Mesenchymal stem cell (in vitro differentiated cells and primary cell): ENCODE measurements around the gene OR4C45. TPM values are rescaled to one million over a fixed set of nuclear protein-coding genes. Genes with fewer than 3 reads are reported as not detected.
"Not testable (repeated sequence)": the region's sequence is repeated elsewhere in the genome, so short reads cannot be mapped to it uniquely, and the experiment has no call there.

Experiments
- DNase-seq: peaks from one replicate; pipeline ENCODE4 v3.0.0-alpha.2; 2013
- H2AFZ ChIP-seq: one replicate; pipeline ENCODE4 v1.6.1; 2013; ENCODE audit warnings: low read depth, mild to moderate bottlenecking, control low read depth, inconsistent platforms, low read length, moderate library complexity
- H2AK5ac ChIP-seq: 2 replicates; pipeline ENCODE4 v1.6.1; 2013; ENCODE audit warnings: low read length, moderate library complexity, mild to moderate bottlenecking, inconsistent platforms; ENCODE audit not compliant: severe bottlenecking
- H2BK120ac ChIP-seq: one replicate; pipeline ENCODE4 v1.6.1; 2013; ENCODE audit warnings: low read depth, mild to moderate bottlenecking, inconsistent platforms, low read length, moderate library complexity
- H2BK12ac ChIP-seq, 2 experiments: one replicate each; pipeline ENCODE4 v1.6.1; 2013; ENCODE audit warnings: inconsistent platforms in 2 of 2, low read length in 2 of 2, mild to moderate bottlenecking in 2 of 2, moderate library complexity in 2 of 2, control low read depth in 1 of 2
- H2BK15ac ChIP-seq: one replicate; pipeline ENCODE4 v1.6.1; 2013; ENCODE audit warnings: mild to moderate bottlenecking, low read depth, inconsistent platforms; ENCODE audit not compliant: poor library complexity, severe bottlenecking
- H2BK5ac ChIP-seq: 2 replicates; pipeline ENCODE4 v1.6.1; 2013; ENCODE audit warnings: low read depth, mild to moderate bottlenecking, low read length, control low read depth, inconsistent platforms; ENCODE audit not compliant: poor library complexity, severe bottlenecking
- H3K14ac ChIP-seq, 2 experiments: one replicate each; pipeline ENCODE4 v1.6.1; 2013; ENCODE audit warnings: inconsistent platforms in 2 of 2, low read length in 2 of 2, control low read depth in 1 of 2, mild to moderate bottlenecking in 1 of 2, moderate library complexity in 1 of 2
- H3K18ac ChIP-seq, 2 experiments: one replicate each; pipeline ENCODE4 v1.6.1; 2013; ENCODE audit warnings: inconsistent platforms in 2 of 2, low read length in 2 of 2, control low read depth in 1 of 2, low read depth in 1 of 2, mild to moderate bottlenecking in 1 of 2
- H3K23ac ChIP-seq, 2 experiments: one replicate each; pipeline ENCODE4 v1.6.1; 2013; ENCODE audit warnings: inconsistent platforms in 2 of 2, low read length in 2 of 2, mild to moderate bottlenecking in 2 of 2, moderate library complexity in 2 of 2, control low read depth in 1 of 2
- H3K27ac ChIP-seq: 2 replicates; pipeline ENCODE4 v1.5.1; 2013; ENCODE audit warnings: mild to moderate bottlenecking, moderate library complexity, low read length, control low read depth, inconsistent platforms; ENCODE audit not compliant: poor library complexity, severe bottlenecking
- H3K27me3 ChIP-seq, 2 experiments: 2 replicates each; pipeline versions ENCODE4 v1.6.1 to v1.7.0; 2013; ENCODE audit warnings: low read length in 2 of 2, mild to moderate bottlenecking in 2 of 2, moderate library complexity in 2 of 2, control low read depth in 1 of 2, inconsistent platforms in 1 of 2; ENCODE audit not compliant: control insufficient read depth in 1 of 2, insufficient read depth in 1 of 2
- H3K36me3 ChIP-seq, 2 experiments: 2 replicates each; pipeline versions ENCODE4 v1.6.1 to v1.7.0; 2013; ENCODE audit warnings: low read length in 2 of 2, control low read depth in 1 of 2, inconsistent platforms in 1 of 2, low read depth in 1 of 2, mild to moderate bottlenecking in 1 of 2; ENCODE audit not compliant: insufficient read depth in 2 of 2, control insufficient read depth in 1 of 2
- H3K4ac ChIP-seq, 2 experiments: one replicate each; pipeline ENCODE4 v1.6.1; 2013; ENCODE audit warnings: inconsistent platforms in 2 of 2, low read length in 2 of 2, mild to moderate bottlenecking in 2 of 2, moderate library complexity in 2 of 2, control low read depth in 1 of 2, low read depth in 1 of 2
- H3K4me1 ChIP-seq: 2 replicates; pipeline ENCODE4 v1.6.1; 2013; ENCODE audit warnings: low read depth, low read length, control low read depth; ENCODE audit not compliant: control insufficient read depth, insufficient read depth
- H3K4me2 ChIP-seq: 2 replicates; pipeline ENCODE4 v1.6.1; 2013; ENCODE audit warnings: low read length, mild to moderate bottlenecking, inconsistent platforms; ENCODE audit not compliant: poor library complexity, severe bottlenecking
- H3K4me3 ChIP-seq, 2 experiments: 2 replicates each; pipeline versions ENCODE4 v1.5.1 to v1.7.0; 2013; ENCODE audit warnings: low read length in 2 of 2, mild to moderate bottlenecking in 2 of 2, control low read depth in 1 of 2, low read depth in 1 of 2; ENCODE audit not compliant: insufficient read depth in 1 of 2
- H3K79me1 ChIP-seq: replicated peaks from 2 replicates; pipeline ENCODE4 v1.6.1; 2013; ENCODE audit warnings: mild to moderate bottlenecking, control low read depth, low read length, inconsistent platforms; ENCODE audit not compliant: poor library complexity, severe bottlenecking
- H3K9ac ChIP-seq: 2 replicates; pipeline ENCODE4 v1.7.0; 2013; ENCODE audit warnings: mild to moderate bottlenecking, low read length, moderate library complexity
- H3K9me3 ChIP-seq: 2 replicates; pipeline ENCODE4 v1.7.0; 2013; ENCODE audit warnings: mild to moderate bottlenecking, low read length; ENCODE audit not compliant: control insufficient read depth
- H4K8ac ChIP-seq: one replicate; pipeline ENCODE4 v1.6.1; 2013; ENCODE audit warnings: inconsistent platforms, mild to moderate bottlenecking, low read length, moderate library complexity
- H4K91ac ChIP-seq: one replicate; pipeline ENCODE4 v1.6.1; 2013; ENCODE audit warnings: mild to moderate bottlenecking, low read length, inconsistent platforms
- WGBS: methylation state at CpG from one replicate; pipeline ENCODE4 v1.1.7; 2013; ENCODE audit warnings: mixed read lengths; 5-methylcytosine and 5-hydroxymethylcytosine counted together
- polyA plus RNA-seq, 2 experiments: library from polyadenylated mRNA; stranded (reverse); fragments of 200-250 nt; gene quantifications; one replicate each; pipeline ENCODE4 v1.2.3, GENCODE V29; 2013

OR4C45 gene
- polyA plus RNA-seq (2013, experiment 1 of 2): not detected
- not detected for polyA plus RNA-seq (2013, experiment 2 of 2)

DNA sequence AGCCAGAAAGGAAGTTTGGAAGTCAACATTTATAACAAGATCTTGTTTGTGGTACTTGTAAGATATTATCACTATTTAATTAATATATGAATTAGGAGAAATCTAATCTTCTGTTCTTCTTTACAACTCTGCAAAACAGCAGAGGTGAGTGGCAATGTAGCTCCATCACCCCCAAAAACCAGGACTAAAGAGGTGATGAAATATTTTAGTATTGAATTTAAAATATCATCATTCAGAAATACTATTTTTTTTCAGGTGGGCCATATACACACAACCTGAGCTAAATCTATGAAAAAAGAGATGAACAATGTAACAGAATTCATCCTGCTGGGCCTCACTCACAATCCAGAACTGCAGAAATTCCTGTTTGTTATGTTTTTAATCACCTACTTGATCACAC is at the start of gene OR4C45:
Gene OR4C45 (plus strand): TSS at position 301 of the 400 bp plus-strand sequence.
- Histone ChIP-seq H3K9me3 (no peaks in the 10 kb centered on the region), H2AFZ (no peak within 1 kb of the TSS), H3K4ac (no peak within 1 kb of the TSS), H3K23ac (no peak within 1 kb of the TSS), H4K8ac (no peak within 1 kb of the TSS), H2BK15ac (no peak within 1 kb of the TSS), H2BK12ac (no peak within 1 kb of the TSS), H3K4me1 (no peaks in the 10 kb centered on the region), H3K27me3 (no peaks in the 10 kb centered on the region), H3K4me2 (no peak within 1 kb of the TSS), H2AK5ac (no peak within 1 kb of the TSS), H3K79me1 (no peaks in the 10 kb centered on the region), H2BK5ac (no peak within 1 kb of the TSS), H3K36me3 (no peaks in the 10 kb centered on the region), H3K9ac (no peak within 1 kb of the TSS), H3K27ac (no peak within 1 kb of the TSS), H3K14ac (no peak within 1 kb of the TSS), H2BK120ac (no peak within 1 kb of the TSS), H3K4me3 (no peak within 1 kb of the TSS), H4K91ac (no peak within 1 kb of the TSS), H3K18ac (no peak within 1 kb of the TSS)
- DNase-seq: no peak

DNA sequence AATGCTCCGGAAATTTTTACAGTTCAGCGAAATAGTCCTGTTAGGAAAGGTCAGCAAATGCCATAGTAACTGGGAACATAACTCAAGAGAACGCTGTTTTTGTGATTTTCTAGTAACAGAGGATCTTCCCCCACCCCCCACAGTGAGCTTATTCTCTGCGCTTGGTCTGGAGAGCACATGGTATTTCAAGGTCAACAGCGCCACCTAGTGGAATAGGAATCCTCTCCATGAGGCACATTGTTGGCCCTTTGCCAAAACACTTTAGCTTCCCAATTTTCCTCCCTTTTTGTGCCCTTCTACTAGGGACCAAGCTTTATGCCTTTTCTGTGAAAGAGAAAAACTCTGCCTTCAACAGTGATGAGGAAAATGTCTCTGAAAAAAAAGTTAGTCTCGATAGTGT is 37.1 kb upstream of the OR4C45 start:
- no peak overlapping the region for H3K4me2 ChIP-seq
- H4K91ac ChIP-seq: no peak overlapping the region
- no peak overlapping the region for H2BK12ac ChIP-seq
- no peak overlapping the region for H3K9ac ChIP-seq
- H2BK15ac ChIP-seq: no peak overlapping the region
- H3K27me3 ChIP-seq: no peaks in the 10 kb centered on the region
- H2AK5ac ChIP-seq: no peak overlapping the region
- H3K14ac ChIP-seq: no peak overlapping the region
- no peak overlapping the region for H2BK5ac ChIP-seq
- no peak overlapping the region for H3K4ac ChIP-seq
- H3K18ac ChIP-seq: no peak overlapping the region
- no peak overlapping the region for H2AFZ ChIP-seq
- WGBS: 64% methylated on average over 6 of the region's 6 CpGs
- no peak overlapping the region for H3K23ac ChIP-seq
- H2BK120ac ChIP-seq: no peak overlapping the region
- H3K79me1 ChIP-seq: no peaks in the 10 kb centered on the region
- peak; percentile 15 for DNase-seq
- no peak overlapping the region for H3K4me3 ChIP-seq
- no peak overlapping the region for H3K27ac ChIP-seq
- H3K4me1 ChIP-seq: no peaks in the 10 kb centered on the region
- no peaks in the 10 kb centered on the region for H3K36me3 ChIP-seq
- no peak overlapping the region for H4K8ac ChIP-seq
- peaks cover 23% of the 10 kb centered on the region for H3K9me3 ChIP-seq

DNA sequence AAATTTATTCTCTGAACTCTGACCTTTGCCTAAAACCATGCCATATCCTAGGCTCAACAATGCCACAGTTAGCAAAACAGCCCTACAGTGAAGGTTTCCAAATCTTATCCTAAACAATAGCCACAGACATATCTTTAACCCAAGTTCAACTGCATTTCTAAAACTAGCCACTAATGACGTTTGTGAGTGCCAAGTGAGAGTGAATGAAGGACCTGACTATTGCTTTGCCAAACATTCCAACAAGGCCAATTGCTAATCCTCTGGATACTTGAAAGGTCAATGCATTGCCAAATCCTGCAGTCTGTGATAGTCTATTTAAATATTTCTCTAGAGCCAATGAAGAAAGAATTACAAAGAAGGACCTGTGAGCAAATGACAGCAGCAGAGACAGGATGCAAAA is 2.5 kb upstream of the OR4C45 start:
- H3K14ac ChIP-seq: no peak overlapping the region
- H3K4ac ChIP-seq: no peak overlapping the region
- no peak overlapping the region for H4K91ac ChIP-seq
- H3K9me3 ChIP-seq: no peaks in the 10 kb centered on the region
- H2BK12ac ChIP-seq: no peak overlapping the region
- H3K18ac ChIP-seq: no peak overlapping the region
- H3K4me2 ChIP-seq: no peak overlapping the region
- no peak overlapping the region for H3K9ac ChIP-seq
- DNase-seq: no peak
- H3K27me3 ChIP-seq: no peaks in the 10 kb centered on the region
- no CpG with 5 or more reads among the region's 1 CpG for WGBS
- H3K4me3 ChIP-seq: no peak overlapping the region
- H3K4me1 ChIP-seq: no peaks in the 10 kb centered on the region
- H2BK120ac ChIP-seq: no peak overlapping the region
- no peaks in the 10 kb centered on the region for H3K79me1 ChIP-seq
- no peaks in the 10 kb centered on the region for H3K36me3 ChIP-seq
- H2AFZ ChIP-seq: no peak overlapping the region
- H2BK5ac ChIP-seq: no peak overlapping the region
- H3K23ac ChIP-seq: no peak overlapping the region
- H4K8ac ChIP-seq: no peak overlapping the region
- no peak overlapping the region for H3K27ac ChIP-seq
- no peak overlapping the region for H2AK5ac ChIP-seq
- H2BK15ac ChIP-seq: no peak overlapping the region

- not testable (repeated sequence) for H3K36me3 ChIP-seq, H4K8ac ChIP-seq, H3K23ac ChIP-seq, H3K79me1 ChIP-seq, H3K14ac ChIP-seq, H3K27ac ChIP-seq, H3K18ac ChIP-seq, H4K91ac ChIP-seq, H3K9ac ChIP-seq, H2AK5ac ChIP-seq, H3K27me3 ChIP-seq, H3K9me3 ChIP-seq, H3K4me1 ChIP-seq, H3K4me2 ChIP-seq, H2BK5ac ChIP-seq, H2BK120ac ChIP-seq, H2BK15ac ChIP-seq, H2BK12ac ChIP-seq, H2AFZ ChIP-seq, DNase-seq, H3K4ac ChIP-seq, H3K4me3 ChIP-seq
Measured at GRCh38 chr11:50036239-50036638, 3.6 kb downstream of the OR4C45 start.
